GM20000 (cell line): ENCODE measurements around the gene MYH10.

Source experiments
- DNase-seq: peaks from one replicate; pipeline ENCODE4 v3.0.0; 2012; ENCODE audit warnings: low spot score
- CTCF ChIP-seq: IDR thresholded peaks from 2 replicates; pipeline ENCODE4 v1.5.1; 2012; ENCODE audit warnings: mild to moderate bottlenecking, control low read depth; ENCODE audit errors: extremely low read depth, missing control alignments

MYH10 gene

GRCh38 chr17:8630802-8631553 is 453 bp upstream of the MYH10 start:
- DNase-seq: peak; percentile 100
- no peak for TF ChIP-seq CTCF

- DNase-seq: peak; percentile 52
- no peak for TF ChIP-seq CTCF
Observed at GRCh38 chr17:8629371-8630226, 926 bp downstream of the MYH10 start.

- no peak for TF ChIP-seq CTCF
- DNase-seq: no peak
Observed at GRCh38 chr17:8628609-8629169, 1.8 kb downstream of the MYH10 start.

- DNase-seq: no peak
- no peak for TF ChIP-seq CTCF
Observed at GRCh38 chr17:8628172-8628571, 2.4 kb downstream of the MYH10 start.

- TF ChIP-seq CTCF: no peak
Observed at GRCh38 chr17:8623591-8623990, 6.9 kb downstream of the MYH10 start.

GRCh38 chr17:8622191-8622590 is 8.3 kb downstream of the MYH10 start:
- TF ChIP-seq CTCF: no peak
- DNase-seq: no peak

More at GRCh38 chr17:8623591-8623990, 6.9 kb downstream of the MYH10 start:
- no peak for DNase-seq

GRCh38 chr17:8621585-8621984 is 8.9 kb downstream of the MYH10 start:
- TF ChIP-seq CTCF: no peak
- DNase-seq: peak; percentile 42
